GM19438 (cell line): Measurements from ENCODE around the gene PLCL2.
A peak's percentile ranks its signal among the peaks of the same experiment; 100 is the strongest.

Experiments
- ATAC-seq: cut with Tn5 transposase; IDR thresholded peaks from one replicate; pipeline ENCODE4 v1.9.1; 2021; ENCODE audit warnings: low read depth; ENCODE audit not compliant: unreplicated experiment

The PLCL2 gene

DNA sequence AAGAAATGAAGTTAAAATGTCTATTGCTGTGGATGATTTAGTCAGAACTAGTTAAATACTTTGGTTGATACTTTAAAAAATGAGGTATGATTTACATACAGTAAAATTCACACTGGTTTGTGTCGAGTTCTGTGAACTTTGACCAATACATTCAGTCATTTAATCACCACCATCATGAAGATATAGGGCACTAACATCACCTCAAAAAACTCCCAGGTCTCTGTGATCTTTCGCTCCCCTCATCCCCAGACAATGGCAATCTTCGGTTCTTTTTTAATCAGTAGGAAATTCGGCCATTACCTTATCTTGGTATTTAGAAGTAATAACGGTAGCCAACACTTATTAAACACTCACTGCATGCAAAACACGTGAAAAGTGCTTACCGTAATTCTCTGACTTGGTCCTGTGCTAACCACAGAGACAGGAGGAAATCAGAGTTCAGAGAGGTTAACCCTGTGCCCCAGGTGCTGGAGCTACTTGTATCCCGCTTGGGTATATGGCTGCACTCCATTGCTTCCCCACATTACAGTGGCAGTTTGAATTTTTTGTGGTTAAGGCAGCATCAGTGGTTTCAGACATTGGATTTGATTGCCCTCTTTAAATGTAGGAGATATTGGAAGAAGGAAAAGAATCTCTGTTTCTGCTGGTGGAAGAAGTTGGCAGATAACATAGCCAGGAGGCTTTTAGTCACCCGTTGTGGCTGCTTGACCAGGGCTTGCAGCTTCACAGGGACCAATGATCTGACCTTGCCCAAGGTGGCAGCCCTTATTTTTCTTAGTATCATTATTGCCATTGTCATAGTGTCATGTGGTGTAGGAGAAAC lies 4.2 kb downstream of the PLCL2 start:
- peak; percentile 34 for ATAC-seq

DNA sequence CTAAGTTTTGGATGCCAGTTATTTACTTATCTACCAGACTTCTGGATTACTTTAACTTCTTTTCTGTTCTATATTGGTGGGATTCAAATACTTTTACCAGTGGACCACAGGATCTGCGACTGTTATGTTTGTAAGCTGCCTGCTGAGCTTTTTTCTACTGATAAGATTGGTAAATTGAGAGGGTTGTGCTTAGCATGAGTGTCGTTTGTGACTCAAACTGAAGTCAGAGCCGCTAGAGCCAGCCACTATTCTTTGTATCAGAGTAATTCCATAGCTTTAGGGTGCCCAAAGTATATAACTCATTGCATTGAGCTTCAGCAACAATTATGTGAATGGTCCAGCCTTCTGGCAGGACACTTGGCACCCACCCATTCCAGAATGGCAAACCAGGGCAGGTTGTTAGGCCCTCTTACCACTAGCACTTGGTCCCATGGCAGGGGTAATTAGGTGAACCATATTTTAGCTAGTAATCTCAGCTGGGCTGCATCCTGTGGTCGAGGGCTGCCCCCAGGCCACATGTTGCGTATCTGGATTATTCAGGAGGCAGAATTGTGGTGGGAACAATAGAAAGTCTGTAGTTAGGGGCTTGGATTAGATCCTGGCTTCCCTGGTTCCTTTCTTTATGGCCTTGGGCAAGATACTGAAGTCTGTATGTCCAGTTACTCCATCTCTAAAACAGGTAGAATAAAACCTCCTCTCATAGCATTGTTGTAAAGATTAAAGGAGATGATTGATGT lies 6.0 kb downstream of the PLCL2 start:
- no peak for ATAC-seq

DNA sequence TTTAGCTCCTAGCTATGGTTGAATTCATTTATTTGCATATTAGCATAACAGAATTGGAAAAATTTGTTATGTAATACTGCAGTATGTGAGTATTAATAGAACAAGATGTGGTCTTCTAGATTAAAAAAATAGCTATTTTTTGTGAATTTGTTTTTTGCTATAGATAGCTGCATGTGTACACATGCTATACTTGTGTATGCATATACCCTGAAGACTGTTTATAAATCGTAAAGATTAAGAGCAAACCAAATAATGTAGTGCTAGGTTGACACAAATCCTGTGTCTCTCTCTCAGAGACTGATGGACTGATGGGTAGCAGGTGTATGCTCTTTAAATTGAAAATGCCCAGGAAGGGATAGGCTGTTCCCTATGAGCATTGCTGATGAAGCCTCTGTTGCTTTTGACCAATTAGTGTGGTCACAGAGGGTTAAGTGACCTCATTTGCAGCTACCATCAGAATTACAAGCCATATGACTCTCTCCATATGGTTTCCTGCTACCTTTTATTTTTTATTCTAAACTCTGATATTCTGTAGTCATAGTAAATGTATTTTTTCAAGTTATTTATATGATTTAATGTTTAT lies 9.0 kb downstream of the PLCL2 start:
- no peak for ATAC-seq

DNA sequence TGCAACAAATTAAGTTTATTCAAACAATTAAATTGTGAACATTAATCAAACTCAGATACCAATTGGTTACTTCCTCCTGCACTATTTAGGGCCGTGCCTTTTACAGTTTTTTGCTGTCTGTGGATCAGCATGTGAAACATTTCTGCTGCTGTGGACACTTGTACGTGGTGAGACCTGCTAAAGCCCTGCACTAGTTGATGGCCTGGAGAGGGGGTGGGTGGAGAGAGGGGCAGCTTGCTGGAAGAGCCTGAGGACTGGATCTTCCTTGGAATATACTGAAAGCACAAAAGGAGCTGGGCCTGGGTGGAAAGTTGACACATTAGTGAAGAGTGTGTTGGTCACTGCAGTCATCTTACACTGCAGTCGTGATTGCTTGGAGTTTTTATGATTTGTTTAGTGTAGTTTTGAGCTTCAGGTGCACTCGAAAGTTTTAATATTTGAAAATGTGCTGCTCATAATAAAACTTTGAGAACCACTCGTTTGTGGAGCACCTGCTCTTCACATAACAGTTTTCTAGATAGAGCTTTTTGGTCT lies 11.4 kb downstream of the PLCL2 start:
- no peak for ATAC-seq

DNA sequence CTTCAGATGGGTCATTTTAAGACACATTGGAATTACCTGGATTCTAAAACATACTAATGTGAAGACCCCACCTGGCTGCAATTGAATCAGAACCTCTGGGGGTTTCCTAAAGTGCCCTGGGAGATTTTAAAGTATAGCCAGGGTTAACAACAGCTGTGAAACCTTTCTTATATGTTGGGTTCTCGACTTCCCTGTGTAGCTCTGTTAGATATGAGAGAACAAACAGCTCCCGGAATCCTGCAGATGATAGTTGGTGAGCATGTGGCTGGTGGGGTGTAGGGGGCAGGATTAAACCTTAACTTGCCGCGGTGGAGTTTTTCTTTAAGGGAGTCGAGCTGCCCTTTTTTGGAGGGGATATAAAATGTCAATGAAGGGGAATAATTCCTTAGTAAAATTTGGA lies 12.1 kb downstream of the PLCL2 start:
- ATAC-seq: no peak

DNA sequence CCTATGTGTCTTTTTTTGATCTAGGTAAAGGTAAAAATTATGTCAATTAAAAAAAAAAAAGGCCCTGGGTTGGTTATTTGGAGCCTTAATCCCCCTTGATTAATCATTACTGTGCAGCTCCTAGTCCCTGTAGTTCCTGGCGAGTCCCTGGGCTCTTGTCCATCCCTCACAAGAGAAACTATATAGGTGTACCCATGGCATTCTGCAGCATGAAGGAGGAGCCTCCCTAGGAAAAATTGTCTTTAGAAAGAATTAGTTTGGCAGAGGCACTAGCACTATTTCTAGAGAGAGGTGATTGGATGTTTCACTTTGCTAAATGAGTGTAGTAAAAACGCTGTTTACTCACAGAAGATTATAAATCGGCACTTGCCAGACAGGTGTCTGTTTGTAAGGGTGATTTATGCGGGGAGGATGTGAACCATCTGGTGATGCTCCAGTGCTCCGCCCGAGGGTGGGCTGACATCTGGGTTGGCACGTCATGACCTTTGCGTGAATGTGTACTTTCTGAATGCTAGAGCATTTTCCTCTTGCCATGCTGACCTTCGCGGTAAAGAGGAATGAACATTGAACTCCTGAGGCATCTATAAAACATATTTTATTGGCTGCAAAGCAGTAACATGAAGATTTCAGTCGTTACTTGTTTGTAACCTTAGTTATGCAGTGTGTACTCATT lies 12.6 kb downstream of the PLCL2 start:
- peak; percentile 61 for ATAC-seq

- ATAC-seq: no peak
These were observed 14.0 kb downstream of the PLCL2 start for GRCh38 chr3:16898595-16899395.

DNA sequence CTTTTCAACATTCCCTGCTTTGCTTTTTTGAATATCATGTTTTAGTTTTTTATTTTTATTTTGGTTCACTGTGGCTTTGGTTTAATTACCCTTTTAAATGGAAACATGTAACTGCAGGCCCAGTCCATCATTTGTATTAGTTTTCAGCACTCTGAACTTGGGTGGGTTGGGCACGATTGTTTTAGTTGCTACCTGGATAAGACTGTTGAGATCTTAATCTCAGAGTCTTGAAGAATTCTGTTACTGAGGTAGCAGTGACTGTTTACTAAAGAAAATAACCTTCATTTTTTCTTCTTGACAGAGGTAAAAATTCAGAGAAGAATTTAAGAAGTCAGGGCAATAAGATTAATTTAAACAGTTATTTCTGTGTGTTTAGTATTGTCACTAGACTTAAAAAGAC lies 15.2 kb downstream of the PLCL2 start:
- no peak for ATAC-seq

DNA sequence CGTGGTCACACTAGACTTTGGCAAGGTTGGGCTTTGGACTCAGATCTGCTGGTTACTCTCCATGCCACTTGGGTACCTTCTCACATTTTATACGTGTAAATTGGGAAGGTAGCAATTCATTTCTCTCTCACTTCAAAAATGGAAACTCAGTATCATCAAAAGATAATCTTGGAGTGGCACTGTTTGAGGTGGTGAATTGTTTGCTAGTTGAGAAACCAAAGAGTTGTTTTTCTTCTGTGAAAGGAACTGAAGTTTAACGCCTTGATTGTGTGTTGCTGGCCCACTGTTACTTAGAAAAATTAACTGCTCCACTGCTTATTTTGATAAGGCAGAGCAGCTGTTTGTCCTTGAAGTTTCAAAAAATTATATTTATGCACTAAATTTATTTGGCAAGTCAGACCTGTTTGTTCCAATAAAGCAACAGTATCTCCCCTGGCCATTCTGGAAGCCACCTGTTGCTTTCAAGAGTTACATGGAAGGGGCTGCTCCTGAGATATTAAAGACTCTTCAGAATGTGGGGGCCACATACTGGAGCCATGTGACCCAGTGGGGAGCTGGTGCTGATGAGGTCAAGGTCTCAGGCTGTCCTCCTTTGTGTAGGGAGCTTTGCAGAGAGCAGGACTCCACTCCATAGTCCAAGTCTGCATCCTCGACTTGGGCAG lies 16.2 kb downstream of the PLCL2 start:
- no peak for ATAC-seq

DNA sequence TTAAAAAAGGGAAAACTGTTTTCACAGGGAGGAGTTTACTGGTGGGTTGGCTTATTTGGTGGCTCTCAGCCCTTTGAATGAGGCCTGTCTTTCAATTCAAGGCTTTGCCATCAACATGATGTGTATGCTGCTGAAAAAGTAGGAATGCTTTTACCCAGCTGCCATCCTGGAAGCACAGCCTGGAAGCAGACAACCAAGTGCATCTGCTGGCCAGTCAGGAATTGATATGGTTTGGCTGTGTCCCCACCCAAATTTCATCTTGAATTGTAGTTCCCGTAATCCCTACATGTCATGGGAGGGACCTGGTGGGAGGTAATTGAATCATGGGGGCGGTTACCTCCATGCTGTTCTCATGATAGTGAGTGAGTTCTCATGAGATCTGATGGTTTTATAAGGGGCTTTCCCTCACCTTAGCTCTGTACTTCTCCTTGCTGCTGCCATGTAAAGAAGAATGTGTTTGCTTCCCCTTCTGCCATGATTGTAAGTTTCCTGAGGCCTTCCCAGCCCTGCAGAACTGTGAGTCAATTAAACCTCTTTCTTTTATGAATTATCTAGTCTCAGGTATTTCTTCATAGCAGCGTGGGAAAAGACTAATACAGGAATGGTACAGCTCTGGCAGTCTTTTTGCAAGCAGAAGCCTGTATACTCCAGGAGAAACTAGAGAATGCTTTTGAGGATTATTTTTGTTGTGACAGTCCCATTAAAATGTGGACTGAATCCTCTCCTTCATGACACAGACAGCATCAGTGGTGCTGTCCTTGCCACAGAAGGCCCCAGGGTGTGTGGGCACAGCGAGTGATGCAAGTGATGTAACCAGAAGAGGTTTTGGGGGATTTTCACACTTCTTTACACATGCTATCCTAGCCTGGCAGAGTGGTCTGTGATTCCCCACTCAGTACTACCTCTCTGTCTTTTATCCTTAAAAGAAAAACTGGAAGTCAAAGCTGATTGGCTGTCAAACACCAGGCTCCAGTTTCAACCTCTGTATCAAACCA lies 20.0 kb downstream of the PLCL2 start:
- ATAC-seq: no peak

GRCh38 chr3:16905704-16906103 lies 20.9 kb downstream of the PLCL2 start:
- ATAC-seq: no peak

- no peak for ATAC-seq
These were observed 21.9 kb downstream of the PLCL2 start for GRCh38 chr3:16906682-16907081.

GRCh38 chr3:16907243-16907642 lies 22.5 kb downstream of the PLCL2 start:
- ATAC-seq: no peak

- no peak for ATAC-seq
These were observed 23.5 kb downstream of the PLCL2 start for GRCh38 chr3:16908016-16908807.

- no peak for ATAC-seq
These were observed 24.1 kb downstream of the PLCL2 start for GRCh38 chr3:16908896-16909295.

DNA sequence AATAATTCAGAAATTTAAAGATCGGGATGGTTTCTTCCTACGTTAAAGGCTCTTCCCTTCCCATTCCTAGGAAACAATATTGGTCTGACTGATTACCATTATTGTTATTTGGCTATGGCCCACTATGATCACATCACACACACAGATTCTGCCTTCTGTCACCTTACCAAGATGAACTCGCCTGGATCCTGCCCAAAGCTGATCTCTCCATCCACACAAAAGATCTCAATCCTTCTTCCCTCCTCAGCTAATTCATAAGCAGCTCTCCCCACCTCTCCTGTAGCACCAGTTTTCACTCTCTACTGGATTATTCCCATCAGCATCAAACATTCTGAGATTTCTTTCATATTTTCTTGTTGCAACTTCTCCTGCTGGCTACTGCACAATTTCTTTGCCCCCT lies 25.0 kb downstream of the PLCL2 start:
- no peak for ATAC-seq

DNA sequence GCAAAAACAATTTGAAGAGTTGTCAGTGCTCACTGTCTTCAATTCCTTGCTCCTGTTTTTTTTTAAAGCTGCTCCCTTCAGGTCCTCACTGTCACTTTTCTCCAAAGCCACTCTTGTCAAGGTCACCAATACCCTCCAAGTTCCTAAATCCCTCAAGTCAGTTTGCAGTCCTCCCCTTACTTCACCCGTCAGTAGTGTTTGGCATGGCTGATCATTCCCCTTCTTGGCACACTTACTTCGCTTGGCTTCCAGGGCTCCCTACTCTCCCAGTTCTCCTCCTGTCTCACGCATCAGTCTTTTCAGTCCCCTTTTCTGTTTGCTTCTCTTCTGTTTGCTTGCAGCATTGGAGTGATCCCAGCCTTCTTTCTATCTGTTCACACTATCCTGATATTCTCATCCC lies 25.5 kb downstream of the PLCL2 start:
- no peak for ATAC-seq

DNA sequence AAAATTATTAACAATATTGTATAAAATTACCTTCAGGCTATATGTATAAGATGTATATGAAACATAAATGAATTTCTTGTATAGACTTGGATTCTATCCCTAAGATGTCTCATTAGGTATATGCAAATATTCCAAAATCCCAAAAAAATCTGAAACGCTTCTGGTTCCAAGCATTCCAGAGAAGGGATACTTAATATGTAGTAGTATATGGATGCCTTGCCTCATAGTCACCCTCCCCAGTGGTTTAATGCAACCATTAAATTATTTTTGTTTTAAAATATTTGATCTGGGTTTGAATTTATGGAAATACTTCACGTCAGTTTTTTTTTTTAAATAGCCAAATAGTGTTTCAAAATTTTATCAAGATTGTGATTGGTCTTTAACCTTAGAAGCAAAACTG lies 27.2 kb downstream of the PLCL2 start:
- ATAC-seq: no peak
